H9 (cell line): ENCODE measurements around the gene TSPEAR. TPM values are rescaled to one million over a fixed set of nuclear protein-coding genes. Genes with fewer than 3 reads are reported as not detected.

Source experiments
- DNase-seq: peaks from one replicate; pipeline ENCODE4 v3.0.0-alpha.2; 2017
- H2AFZ ChIP-seq: one replicate; pipeline ENCODE4 v1.6.1; 2013; ENCODE audit warnings: mild to moderate bottlenecking, low read length, control low read depth, moderate library complexity
- H2AK5ac ChIP-seq: 2 replicates; pipeline ENCODE4 v1.6.1; 2013; ENCODE audit warnings: low read length, control low read depth, mixed read lengths; ENCODE audit not compliant: insufficient read length
- H2BK120ac ChIP-seq: one replicate; pipeline ENCODE4 v1.6.1; 2013; ENCODE audit warnings: low read depth, mild to moderate bottlenecking, low read length, control low read depth, inconsistent platforms; ENCODE audit not compliant: poor library complexity, severe bottlenecking
- H2BK12ac ChIP-seq: 2 replicates; pipeline ENCODE4 v1.6.1; 2013; ENCODE audit warnings: low read length, control low read depth, mixed read lengths, low read depth; ENCODE audit not compliant: insufficient read length
- H2BK15ac ChIP-seq: 2 replicates; pipeline ENCODE4 v1.6.1; 2013; ENCODE audit warnings: low read depth, low read length, control low read depth
- H2BK20ac ChIP-seq: one replicate; pipeline ENCODE4 v1.6.1; 2013; ENCODE audit warnings: low read depth, mild to moderate bottlenecking, low read length, control low read depth, inconsistent platforms; ENCODE audit not compliant: poor library complexity, severe bottlenecking
- H2BK5ac ChIP-seq: 2 replicates; pipeline ENCODE4 v1.6.1; 2013; ENCODE audit warnings: low read length, control low read depth, mixed read lengths; ENCODE audit not compliant: insufficient read length
- H3K14ac ChIP-seq: 2 replicates; pipeline ENCODE4 v1.6.1; 2013; ENCODE audit warnings: low read length, control low read depth; ENCODE audit not compliant: insufficient read depth
- H3K18ac ChIP-seq: 2 replicates; pipeline ENCODE4 v1.6.1; 2013; ENCODE audit warnings: low read depth, mild to moderate bottlenecking, mixed read lengths, low read length, control low read depth; ENCODE audit not compliant: insufficient read length
- H3K23ac ChIP-seq: 2 replicates; pipeline ENCODE4 v1.6.1; 2013; ENCODE audit warnings: low read length, control low read depth, mixed read lengths, low read depth; ENCODE audit not compliant: insufficient read length
- H3K23me2 ChIP-seq: 2 replicates; pipeline ENCODE4 v1.6.1; 2013; ENCODE audit warnings: low read depth, mild to moderate bottlenecking, mixed read lengths, low read length, control low read depth; ENCODE audit not compliant: insufficient read length, poor library complexity, severe bottlenecking
- H3K27ac ChIP-seq: 2 replicates; pipeline ENCODE4 v1.5.1; 2013; ENCODE audit warnings: low read length, control low read depth, mixed read lengths, low read depth; ENCODE audit not compliant: insufficient read length
- H3K27me3 ChIP-seq: 2 replicates; pipeline ENCODE4 v1.6.1; 2013; ENCODE audit warnings: low read length, control low read depth, inconsistent platforms; ENCODE audit not compliant: insufficient read depth
- H3K4ac ChIP-seq: 2 replicates; pipeline ENCODE4 v1.6.1; 2013; ENCODE audit warnings: low read depth, mild to moderate bottlenecking, control low read depth, inconsistent platforms, low read length, moderate library complexity
- H3K4me1 ChIP-seq: 2 replicates; pipeline ENCODE4 v1.6.1; 2013; ENCODE audit warnings: low read length, control low read depth, inconsistent platforms; ENCODE audit not compliant: insufficient read depth
- H3K4me2 ChIP-seq: 2 replicates; pipeline ENCODE4 v1.6.1; 2013; ENCODE audit warnings: low read length, control low read depth, mixed read lengths; ENCODE audit not compliant: insufficient read length, insufficient read depth
- H3K56ac ChIP-seq: 2 replicates; pipeline ENCODE4 v1.6.1; 2013; ENCODE audit warnings: low read depth, mild to moderate bottlenecking, mixed read lengths, low read length, control low read depth; ENCODE audit not compliant: insufficient read length
- H3K79me1 ChIP-seq: 2 replicates; pipeline ENCODE4 v1.6.1; 2013; ENCODE audit warnings: low read depth, mild to moderate bottlenecking, moderate library complexity, low read length, control low read depth, inconsistent platforms; ENCODE audit not compliant: insufficient read depth, poor library complexity, severe bottlenecking
- H3K79me2 ChIP-seq: 2 replicates; pipeline ENCODE4 v1.6.1; 2013; ENCODE audit warnings: low read length, control low read depth, inconsistent platforms; ENCODE audit not compliant: insufficient read depth
- H3K9ac ChIP-seq: 2 replicates; pipeline ENCODE4 v1.6.1; 2013; ENCODE audit warnings: low read length, control low read depth, mixed read lengths; ENCODE audit not compliant: insufficient read length; ENCODE audit errors: extremely low read depth
- H3K9me3 ChIP-seq: one replicate; pipeline ENCODE4 v1.6.1; 2013; ENCODE audit warnings: low read depth, low read length, inconsistent platforms; ENCODE audit not compliant: control insufficient read depth
- H3T11ph ChIP-seq: one replicate; pipeline ENCODE4 v1.6.1; 2013; ENCODE audit warnings: mild to moderate bottlenecking, low read length, control low read depth, inconsistent platforms
- H4K20me1 ChIP-seq: one replicate; pipeline ENCODE4 v1.6.1; 2013; ENCODE audit not compliant: control insufficient read depth, insufficient read length, insufficient read depth
- H4K5ac ChIP-seq: 2 replicates; pipeline ENCODE4 v1.6.1; 2013; ENCODE audit warnings: low read depth, mild to moderate bottlenecking, mixed read lengths, low read length, control low read depth; ENCODE audit not compliant: insufficient read length
- H4K8ac ChIP-seq: replicated peaks from 2 replicates; pipeline ENCODE4 v1.6.1; 2013; ENCODE audit warnings: low read length, control low read depth, mixed read lengths, low read depth; ENCODE audit not compliant: insufficient read length
- H4K91ac ChIP-seq: 2 replicates; pipeline ENCODE4 v1.6.1; 2013; ENCODE audit warnings: low read depth, mild to moderate bottlenecking, moderate library complexity, mixed read lengths, low read length, control low read depth; ENCODE audit not compliant: insufficient read length
- H3K27ac Mint-ChIP-seq, 3 experiments: 2 replicates in 2 of 3; 3 replicates in 1 of 3; pipeline ENCODE4 v1.8.0; 2020 to 2021; ENCODE audit warnings: mixed read lengths in 3 of 3, mild to moderate bottlenecking in 1 of 3, moderate library complexity in 1 of 3
- H3K27me3 Mint-ChIP-seq: 2 replicates; pipeline ENCODE4 v1.8.0; 2021; ENCODE audit warnings: low read depth, mild to moderate bottlenecking, moderate library complexity, mixed read lengths
- H3K36me3 Mint-ChIP-seq, 3 experiments: 2 replicates in 2 of 3; 3 replicates in 1 of 3; pipeline ENCODE4 v1.8.0; 2020 to 2021; ENCODE audit warnings: low read depth in 3 of 3, mixed read lengths in 3 of 3; ENCODE audit not compliant: insufficient read depth in 1 of 3
- H3K4me1 Mint-ChIP-seq, 2 experiments: 2 replicates each; pipeline ENCODE4 v1.8.0; 2020; ENCODE audit warnings: mixed read lengths in 2 of 2
- H3K4me3 Mint-ChIP-seq, 2 experiments: 2 replicates in 1 of 2; 3 replicates in 1 of 2; pipeline ENCODE4 v1.8.0; 2020 to 2021; ENCODE audit warnings: mild to moderate bottlenecking in 2 of 2, mixed read lengths in 2 of 2, moderate library complexity in 1 of 2
- H3K9me3 Mint-ChIP-seq, 2 experiments: 2 replicates in 1 of 2; 3 replicates in 1 of 2; pipeline ENCODE4 v1.8.0; 2020; ENCODE audit warnings: mild to moderate bottlenecking in 2 of 2, mixed read lengths in 2 of 2, moderate library complexity in 1 of 2
- WGBS: extraction: QIAGEN DNeasy Blood & Tissue Kit; methylation state at CpG from one replicate; pipeline ENCODE4 v1.1.7; 2013; ENCODE audit warnings: missing lambda C conversion rate, low lambda C conversion rate, mixed read lengths; ENCODE audit not compliant: insufficient read length; ENCODE audit errors: extremely low coverage; 5-methylcytosine and 5-hydroxymethylcytosine counted together
- total RNA-seq: library from RNA; stranded (reverse); gene quantifications from 2 replicates; pipeline ENCODE4 v1.2.1, GENCODE V29; 2021
- TF ChIP-seq, protein P1 (sequence below): fragments of 200-600 bp; sonication (generic); conservative IDR thresholded peaks from 3 replicates; pipeline ENCODE4 v1.8.0; 2021; ENCODE audit warnings: antibody characterized with exemption, mild to moderate bottlenecking

The TSPEAR gene
- total RNA-seq, 1 experiment from 2014 or later: 1.3 TPM

DNA sequence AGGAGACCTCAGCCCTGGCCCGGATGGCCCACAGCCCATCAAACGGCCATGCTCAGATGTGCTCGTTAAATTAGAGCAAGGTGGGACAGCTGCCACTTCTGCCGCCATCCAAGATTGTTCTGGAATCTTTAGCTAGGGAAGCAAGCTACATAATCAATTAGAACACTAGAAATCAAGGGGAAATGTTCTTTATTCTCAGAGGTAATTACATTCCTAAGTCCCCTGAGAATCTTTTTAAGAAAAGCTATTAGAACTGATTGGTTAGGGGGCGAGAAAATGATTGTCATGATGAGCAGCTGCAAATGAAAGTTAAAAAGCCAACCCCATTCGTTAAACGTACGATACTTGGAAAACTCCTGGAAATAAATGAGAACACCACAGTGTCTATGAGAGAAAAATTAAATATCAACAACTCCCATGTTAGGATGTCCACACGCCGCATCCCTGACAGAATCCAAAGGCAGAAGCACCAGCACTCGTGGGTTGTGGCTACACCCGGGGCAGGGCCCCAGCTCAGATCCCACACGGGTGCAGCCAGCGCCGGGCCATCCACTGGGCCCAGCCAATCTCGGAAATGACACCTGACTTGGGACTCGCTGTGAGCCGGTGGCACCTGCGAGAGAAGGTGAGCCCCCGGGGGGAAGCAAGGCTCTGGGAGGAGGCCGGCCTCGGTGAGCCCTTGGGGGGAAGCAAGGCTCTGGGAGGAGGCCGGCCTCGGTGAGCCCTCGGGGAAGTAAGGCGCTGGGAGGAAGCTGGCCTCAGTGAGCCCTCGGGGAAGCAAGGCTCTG lies 209.0 kb downstream of the TSPEAR start:
- Histone ChIP-seq H3K4me1 (no peaks in the 10 kb centered on the region), H2AK5ac (no peak overlapping the region), H3K56ac (no peak overlapping the region), H3K18ac (no peak overlapping the region), H2BK120ac (no peak overlapping the region), H3K79me2 (no peaks in the 10 kb centered on the region), H2BK15ac (no peak overlapping the region), H3K23ac (no peak overlapping the region), H3K14ac (no peak overlapping the region), H3K9me3 (no peaks in the 10 kb centered on the region), H3K4ac (no peak overlapping the region), H2BK20ac (no peak overlapping the region), H4K20me1 (peaks cover 2% of the 10 kb centered on the region), H2BK12ac (no peak overlapping the region), H4K91ac (no peak overlapping the region), H2AFZ (no peak overlapping the region), H3K27me3 (no peaks in the 10 kb centered on the region), H4K5ac (no peak overlapping the region), H3K79me1 (no peaks in the 10 kb centered on the region), H4K8ac (no peak overlapping the region), H2BK5ac (no peak overlapping the region), H3K9ac (no peak overlapping the region), H3K4me2 (no peak overlapping the region), H3K27ac (no peak overlapping the region), H3K23me2 (no peaks in the 10 kb centered on the region), H3T11ph (no peak overlapping the region)
- TF ChIP-seq, protein P1, sequence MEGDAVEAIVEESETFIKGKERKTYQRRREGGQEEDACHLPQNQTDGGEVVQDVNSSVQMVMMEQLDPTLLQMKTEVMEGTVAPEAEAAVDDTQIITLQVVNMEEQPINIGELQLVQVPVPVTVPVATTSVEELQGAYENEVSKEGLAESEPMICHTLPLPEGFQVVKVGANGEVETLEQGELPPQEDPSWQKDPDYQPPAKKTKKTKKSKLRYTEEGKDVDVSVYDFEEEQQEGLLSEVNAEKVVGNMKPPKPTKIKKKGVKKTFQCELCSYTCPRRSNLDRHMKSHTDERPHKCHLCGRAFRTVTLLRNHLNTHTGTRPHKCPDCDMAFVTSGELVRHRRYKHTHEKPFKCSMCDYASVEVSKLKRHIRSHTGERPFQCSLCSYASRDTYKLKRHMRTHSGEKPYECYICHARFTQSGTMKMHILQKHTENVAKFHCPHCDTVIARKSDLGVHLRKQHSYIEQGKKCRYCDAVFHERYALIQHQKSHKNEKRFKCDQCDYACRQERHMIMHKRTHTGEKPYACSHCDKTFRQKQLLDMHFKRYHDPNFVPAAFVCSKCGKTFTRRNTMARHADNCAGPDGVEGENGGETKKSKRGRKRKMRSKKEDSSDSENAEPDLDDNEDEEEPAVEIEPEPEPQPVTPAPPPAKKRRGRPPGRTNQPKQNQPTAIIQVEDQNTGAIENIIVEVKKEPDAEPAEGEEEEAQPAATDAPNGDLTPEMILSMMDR: no peak
- peaks cover 0 to 2% (median 0%) of the 10 kb centered on the region in 3 experiments; a peak in 2 of 7 replicates for H3K36me3 Mint-ChIP-seq
- DNase-seq: no peak
- WGBS: no CpG with 5 or more reads among the region's 27 CpGs
- no peaks in the 10 kb centered on the region for H3K9me3 Mint-ChIP-seq
- H3K4me3 Mint-ChIP-seq: no peak overlapping the region
- H3K4me1 Mint-ChIP-seq: peaks cover 8 to 11% of the 10 kb centered on the region in 2 experiments
- H3K27ac Mint-ChIP-seq: peak overlapping the region in 1 of 3 experiments; percentile 57; a peak in 1 of 7 replicates
- H3K27me3 Mint-ChIP-seq: no peaks in the 10 kb centered on the region
